HG02981 (cell line): Measurements from ENCODE around the gene SHOC2.
A peak's percentile ranks its signal among the peaks of the same experiment; 100 is the strongest.

Source experiments
- ATAC-seq: cut with Tn5 transposase; IDR thresholded peaks from one replicate; pipeline ENCODE4 v1.9.1; 2021; ENCODE audit warnings: mild to moderate bottlenecking, moderate library complexity; ENCODE audit not compliant: unreplicated experiment

Gene SHOC2

DNA sequence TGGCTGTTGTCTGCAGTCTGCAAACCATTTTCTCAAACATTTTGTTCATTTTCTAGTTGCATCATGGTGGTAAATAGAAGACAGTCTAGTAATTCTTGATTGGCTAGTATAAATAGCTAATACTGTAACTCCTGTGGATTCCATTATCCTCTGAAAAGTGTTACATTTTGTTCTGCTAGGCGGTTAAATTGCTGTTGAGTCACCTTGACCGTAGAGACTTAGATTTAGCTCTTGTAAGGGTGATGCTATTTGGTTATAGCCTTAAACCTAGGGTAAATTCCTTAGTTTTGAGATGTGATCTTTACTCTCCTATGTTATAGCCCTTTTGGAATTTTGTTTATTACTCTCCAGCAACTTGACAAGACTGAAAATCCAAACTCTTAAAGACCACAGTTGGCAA lies 58.8 kb downstream of the SHOC2 start:
- ATAC-seq = no peak

DNA sequence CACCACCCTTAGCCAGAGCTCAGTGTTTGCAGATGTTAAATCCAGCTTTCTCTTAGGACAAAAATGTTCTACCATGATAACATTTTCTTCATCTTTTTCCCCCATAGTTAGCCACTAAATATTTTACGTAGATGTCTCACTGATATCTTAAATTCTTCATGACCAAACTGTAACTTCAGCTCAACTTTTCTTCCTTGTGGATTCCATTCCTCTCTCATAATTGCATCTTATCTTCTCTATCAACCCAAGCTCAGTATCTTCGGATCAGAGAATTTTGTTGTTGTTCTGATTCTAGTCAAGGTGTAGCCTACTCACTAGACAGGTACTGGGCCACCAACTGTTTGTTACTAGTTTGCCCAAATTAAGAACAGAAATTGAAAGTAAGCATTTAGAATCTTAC lies 60.2 kb downstream of the SHOC2 start:
- ATAC-seq = no peak

DNA sequence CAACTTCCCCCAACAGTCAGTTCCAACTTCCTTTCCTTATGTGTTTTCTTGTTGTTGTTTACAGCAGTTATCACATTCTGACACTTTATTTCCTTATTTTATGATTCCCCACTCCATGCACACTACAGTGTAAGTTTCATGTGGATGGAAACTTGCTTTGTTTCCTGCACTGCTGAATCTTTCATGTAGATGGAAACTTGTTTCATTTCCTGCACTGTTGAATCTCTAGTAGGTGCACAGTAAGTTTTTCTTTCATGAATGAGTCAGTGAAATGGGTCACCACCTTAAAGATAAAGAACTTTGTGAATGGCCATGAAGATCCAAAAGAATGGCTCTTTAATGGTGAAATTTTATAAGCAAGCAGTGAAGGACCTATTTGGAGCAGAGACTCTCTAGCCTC lies 61.4 kb downstream of the SHOC2 start:
- ATAC-seq = no peak

DNA sequence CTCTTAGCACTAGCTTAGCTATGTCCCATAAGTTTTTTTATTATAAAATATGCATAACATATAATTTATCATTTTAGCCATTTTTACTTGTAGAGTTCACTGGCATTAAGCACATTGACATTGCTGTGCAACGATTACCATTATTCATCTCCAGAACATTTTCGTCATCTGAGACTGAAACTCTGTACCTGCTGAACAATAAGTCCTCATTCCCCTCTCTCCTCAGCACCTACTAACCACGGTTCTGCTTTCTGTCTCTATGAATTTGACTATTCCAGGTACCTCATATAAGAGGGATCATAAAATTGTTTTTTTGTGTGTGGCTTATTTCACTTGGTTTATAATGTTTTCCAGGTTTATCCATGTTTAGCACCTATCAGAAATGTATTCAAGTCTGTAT lies 64.1 kb downstream of the SHOC2 start:
- no peak for ATAC-seq

DNA sequence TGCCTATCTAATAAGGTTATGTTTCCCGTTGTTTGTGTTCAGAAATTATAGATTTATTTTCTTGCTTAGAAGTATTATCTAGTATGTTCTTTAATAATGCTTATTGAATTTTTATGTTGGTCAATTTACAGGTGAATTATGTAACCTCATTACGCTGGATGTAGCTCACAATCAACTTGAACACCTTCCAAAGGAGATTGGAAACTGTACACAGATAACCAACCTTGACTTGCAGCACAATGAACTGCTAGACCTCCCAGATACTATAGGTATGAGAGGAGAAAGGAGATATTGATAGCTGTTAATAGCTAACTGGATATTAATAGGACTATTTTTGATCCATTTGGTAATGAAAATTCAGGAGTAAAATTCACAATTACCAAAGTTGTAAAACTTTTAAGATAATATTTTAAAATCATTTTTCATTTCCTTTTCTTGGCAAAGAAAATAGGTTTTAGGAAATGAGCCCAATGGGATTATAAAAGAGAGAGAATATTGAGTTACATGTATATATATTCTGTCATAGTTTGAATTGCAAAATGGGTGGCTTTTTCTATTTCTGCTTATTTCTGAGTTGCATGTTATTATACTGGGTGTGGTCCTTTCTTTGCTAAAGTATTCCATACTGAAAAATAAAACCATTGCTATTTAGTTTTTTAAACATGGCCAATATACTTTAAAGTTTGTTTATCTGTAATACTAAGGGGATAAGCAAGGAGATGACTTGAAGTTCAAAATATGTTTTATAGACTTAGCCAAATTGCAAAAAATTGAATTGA lies 66.3 kb downstream of the SHOC2 start:
- no peak for ATAC-seq

DNA sequence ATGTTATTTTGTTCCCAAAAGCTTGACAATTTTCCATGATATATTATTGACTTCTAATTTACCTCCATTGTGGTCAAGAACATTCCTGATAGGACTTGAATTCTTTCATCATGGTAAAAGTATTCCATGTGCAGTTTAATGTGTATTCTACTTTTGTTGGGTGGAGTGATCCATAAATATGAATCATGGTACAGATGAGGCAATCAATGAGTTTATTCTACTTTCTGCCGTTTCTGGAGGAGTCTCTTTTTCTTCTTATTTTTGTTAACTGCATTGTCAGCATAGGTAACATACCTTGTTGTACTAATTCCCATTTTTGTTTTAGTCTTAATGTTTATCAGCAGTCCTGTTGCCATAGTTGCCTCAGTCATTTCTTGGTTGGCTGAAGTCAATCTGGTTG lies 69.6 kb downstream of the SHOC2 start:
- no peak for ATAC-seq

DNA sequence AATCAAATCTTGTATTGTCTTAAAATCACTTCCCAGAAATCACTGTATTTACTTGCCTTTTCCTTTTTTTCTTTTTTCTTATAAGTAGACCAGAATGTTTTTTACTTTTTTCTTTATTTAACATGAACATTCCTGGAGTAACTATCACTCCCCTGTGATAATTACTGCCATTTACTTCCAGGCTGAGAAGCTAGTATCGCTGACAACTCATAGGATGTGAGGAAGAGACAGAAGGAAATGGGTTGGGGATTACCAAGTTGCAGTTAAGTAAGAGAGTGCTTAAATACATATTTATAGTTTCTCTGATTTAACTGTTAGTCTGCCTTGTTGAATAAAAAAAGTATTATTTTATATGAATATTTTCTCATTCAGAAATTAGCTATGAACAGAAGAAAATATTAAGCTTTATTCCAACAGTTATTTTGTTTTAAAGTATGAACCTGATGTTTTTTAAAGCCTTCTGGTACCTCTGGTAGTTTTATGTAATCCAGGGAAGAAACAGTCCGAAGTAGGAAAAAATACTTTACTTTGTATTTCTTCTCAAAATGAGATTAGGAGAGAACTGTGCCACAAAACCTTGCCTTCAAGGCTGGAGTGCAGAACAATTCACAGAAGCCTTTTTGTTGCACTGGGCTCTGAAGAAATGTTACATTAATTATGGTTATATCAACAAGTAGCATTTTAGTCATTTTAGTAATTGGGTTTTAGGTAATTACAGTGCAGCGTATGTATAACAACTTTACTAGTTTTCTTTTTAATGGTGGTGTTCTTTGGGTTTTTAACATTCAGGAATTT lies 72.8 kb downstream of the SHOC2 start:
- ATAC-seq = no peak

DNA sequence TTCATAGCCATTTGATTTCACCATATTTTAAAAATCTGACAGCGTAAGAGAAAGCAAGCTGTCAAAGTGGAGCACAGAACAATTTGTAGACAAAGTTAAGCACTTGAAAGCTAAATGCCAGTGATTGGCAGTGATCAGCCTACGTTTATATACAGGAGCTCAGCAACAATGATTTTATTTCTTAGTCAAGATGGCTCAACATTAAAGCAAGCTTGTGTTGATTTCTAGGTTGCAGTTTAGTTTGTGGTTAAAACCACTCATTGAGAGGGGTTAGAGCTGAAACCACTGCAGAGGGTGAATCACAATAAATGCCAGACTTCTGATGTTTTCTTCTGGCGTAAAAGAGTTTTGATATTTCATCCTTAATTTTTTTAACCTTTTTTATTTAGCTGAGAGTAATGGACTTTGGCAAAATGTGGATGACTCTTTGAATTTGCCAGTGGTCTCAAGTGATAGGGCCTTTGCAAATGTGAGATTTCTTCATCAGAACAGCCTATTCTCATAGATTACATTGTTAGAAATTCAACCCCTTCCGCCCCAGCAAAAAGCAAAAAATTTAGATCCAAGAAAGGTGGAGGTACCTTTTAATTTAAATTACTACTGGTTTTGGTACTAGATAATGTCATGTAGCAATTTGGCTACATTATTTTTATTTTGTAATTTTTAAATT lies 73.8 kb downstream of the SHOC2 start:
- peak; percentile 85 for ATAC-seq

DNA sequence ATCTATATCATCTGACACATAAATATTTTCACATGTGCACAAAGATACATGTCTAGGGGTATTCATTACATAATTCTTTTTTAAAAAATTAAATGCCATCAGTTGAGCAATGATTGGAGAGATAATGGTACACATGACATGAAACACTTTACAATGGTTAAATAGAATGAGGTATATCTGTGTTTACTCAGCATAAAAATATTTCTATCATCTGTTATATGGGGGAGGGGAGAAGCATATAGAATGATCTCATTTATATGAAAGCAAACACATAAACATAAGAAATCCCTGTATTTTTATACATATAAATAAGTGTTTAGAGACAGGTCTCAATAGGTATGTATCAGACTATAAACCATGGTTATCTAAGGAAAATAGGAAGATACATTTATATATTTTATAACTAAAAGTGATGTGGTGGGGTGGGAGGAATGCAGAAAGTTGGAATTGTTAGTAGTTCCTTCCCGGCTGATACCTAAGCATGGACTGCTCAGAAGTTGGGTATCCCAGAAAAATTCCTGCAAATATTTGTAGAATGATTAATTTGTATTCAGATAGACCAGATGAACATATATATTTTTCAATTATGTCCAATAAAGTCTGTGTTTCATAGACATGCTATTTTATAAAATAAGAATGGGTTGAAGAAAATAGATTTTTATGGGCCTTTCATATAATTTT lies 75.1 kb downstream of the SHOC2 start:
- ATAC-seq = no peak

DNA sequence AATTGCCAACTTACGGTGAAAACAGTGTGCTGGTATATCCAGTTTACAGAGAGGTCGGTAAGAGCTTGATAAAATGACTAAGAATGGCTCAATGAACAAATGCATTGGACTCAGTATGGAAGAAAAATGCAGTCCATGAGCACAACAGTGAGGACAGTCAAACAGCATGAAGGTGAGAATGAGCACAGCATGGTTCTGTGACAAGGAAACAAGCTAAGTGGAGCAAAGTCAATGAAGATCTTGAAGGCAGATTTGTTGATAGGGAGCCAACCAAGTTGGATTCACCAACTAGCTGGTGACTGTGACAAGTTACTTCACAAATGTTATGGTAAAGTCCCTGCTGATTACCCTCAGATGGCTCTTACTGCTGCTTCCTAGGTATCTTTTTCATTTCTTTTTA lies 75.9 kb downstream of the SHOC2 start:
- no peak for ATAC-seq

DNA sequence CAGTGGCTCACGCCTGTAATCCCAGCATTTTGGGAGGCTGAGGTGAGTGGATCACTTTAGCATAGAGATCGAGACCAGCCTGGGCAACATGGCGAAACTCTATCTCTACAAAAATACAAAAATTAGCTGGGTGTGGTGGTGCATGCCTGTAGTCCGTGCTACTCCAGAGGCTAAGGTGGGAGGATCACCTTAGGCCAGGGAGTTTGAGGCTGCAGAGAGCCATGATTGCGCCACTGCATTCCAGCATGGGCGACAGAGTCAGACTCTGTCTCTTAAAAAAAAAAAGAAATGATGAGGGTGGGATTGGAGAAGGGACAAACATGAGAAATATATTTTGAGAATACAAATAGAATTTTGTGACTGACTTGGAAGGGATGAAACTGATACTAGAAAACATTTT lies 76.9 kb downstream of the SHOC2 start:
- ATAC-seq = no peak

DNA sequence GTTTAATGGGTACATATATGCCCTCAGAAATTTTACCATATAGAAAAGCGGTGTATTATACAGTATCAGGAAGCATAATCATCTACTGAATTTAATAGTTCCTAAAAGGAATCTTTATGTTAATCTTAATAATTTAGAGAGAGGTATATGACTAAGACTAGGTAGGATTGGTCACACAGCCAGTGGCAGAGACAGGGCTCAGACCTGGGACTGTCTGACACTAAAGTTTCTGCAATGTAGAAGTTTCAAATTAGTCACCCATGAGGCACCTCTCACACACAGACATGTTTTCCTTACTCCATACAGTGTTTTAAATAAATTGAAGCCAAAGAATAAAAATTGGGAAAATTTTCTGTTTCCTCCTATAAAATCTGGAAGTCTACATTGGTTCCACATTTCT lies 84.6 kb downstream of the SHOC2 start:
- ATAC-seq = no peak

DNA sequence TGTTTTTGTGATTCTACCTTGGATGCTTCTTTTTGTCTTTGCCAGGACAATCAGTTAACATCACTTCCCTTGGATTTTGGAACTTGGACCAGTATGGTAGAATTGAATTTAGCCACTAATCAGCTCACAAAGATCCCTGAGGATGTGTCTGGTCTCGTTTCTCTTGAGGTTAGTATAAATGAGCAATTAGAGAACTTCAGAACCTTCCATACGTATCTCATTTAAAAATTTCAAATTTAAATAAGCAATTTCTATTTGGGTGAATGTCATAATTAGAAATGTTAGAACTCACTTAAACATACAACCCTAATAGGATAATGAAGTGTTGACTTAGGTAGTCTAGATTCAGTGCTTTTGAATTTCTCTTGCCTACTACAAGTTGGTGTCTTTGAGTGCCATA lies 88.1 kb downstream of the SHOC2 start:
- no peak for ATAC-seq

DNA sequence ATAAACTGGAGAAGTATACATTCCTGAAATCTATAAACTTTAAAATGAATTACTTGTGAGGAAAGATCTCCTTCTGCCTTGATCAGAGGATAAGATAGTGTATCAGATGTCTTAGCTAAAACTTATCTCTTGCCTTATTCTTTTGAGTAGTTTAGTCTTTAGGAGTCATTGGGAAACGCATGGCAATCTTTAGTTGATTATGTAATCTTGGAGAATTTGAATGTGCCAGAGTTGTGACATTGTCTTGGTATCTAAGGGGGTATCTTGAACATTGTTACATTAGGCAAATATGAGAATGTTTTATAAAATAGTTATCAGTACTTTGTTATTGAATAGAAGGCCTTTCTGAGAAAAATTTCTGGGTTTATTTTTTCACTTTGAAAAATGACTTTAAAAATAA lies 95.8 kb downstream of the SHOC2 start:
- no peak for ATAC-seq

DNA sequence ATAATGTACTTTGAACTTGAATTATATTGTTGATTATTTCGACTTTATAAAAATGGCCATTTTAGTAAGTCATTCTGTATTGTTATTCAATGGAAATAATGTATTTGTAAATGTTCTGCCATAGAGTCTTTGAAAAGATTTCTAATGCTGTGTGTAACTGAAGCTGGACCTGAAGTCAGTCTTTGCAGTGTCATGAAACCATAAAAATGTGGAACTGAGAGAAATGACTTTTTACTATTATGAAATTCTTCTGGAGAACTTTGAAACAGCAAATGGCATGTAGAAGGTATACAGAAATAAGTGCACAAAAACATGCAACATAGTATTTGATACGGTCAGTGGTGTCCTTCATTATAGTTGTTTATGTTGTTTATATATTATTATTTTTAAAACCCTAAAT lies 97.7 kb downstream of the SHOC2 start:
- ATAC-seq = peak; percentile 61

DNA sequence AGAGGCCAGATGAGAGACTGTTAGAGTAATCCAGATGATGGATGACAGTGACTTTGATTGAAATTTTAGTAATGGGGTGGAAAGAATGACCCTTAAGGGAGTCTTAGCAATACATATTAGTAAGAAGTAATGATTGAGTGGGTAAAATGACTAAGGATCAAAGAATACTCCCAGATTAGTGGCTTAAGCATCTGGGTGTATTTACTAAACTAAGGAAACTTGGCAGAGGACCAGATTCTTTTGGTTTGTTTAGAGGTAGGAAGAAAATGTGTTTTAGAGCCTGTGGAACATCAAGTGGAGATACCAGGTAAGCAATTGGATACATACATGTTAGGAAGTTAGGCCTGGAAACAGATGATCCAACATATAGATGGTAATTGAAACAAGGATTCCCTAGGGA lies 98.6 kb downstream of the SHOC2 start:
- no peak for ATAC-seq

DNA sequence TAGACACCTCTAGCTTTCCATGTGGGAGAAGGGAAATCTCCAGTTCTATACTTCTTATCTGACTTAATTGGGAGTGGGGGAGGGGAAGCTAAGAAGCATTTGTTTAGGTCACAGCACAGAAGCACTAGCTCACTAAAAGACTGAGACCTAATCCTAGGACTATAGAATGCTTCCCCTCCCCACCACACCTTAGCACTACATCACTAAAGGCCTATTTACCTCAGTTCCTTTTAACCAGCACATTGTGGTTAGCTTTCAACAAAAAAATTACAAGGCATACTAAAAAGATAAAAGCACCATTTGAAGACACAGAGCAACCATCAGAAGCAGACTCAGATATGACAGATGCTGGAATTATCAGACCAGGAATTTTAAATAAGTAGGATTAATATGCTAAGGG lies 103.7 kb downstream of the SHOC2 start:
- ATAC-seq = no peak

DNA sequence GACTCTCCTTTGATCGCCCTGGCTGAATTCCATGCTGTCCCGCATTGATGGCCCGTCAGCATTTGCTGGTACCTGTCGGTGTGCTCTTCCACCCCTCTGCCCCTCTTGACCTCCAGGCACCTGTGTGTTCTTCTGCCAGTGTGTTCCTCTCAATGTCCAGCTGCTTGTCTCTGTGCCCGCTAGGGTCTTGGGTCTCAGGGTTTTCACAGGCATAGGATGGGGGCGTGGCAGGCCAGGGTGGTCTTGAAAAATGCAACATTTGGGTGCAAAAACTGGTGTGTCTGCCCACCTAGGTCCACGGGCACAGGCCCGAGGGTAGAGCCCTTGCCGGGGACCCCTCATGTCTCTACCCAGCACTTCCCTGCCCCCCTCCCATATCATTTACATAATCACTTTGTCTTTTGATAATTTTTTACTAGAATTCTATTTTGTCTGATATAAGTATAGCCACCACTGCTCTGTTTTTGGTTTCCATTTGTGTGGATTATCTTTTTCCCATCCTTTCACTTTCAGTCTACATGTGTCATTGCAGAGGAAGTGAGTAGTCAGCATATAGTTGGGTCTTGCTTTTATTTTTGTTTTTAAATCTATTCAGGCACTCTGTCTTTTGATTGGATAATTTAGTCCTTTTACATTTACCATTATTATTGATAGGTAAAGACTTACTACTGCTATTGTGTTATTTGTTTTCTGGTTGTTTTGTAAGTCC lies 110.8 kb downstream of the SHOC2 start:
- peak; percentile 84 for ATAC-seq

DNA sequence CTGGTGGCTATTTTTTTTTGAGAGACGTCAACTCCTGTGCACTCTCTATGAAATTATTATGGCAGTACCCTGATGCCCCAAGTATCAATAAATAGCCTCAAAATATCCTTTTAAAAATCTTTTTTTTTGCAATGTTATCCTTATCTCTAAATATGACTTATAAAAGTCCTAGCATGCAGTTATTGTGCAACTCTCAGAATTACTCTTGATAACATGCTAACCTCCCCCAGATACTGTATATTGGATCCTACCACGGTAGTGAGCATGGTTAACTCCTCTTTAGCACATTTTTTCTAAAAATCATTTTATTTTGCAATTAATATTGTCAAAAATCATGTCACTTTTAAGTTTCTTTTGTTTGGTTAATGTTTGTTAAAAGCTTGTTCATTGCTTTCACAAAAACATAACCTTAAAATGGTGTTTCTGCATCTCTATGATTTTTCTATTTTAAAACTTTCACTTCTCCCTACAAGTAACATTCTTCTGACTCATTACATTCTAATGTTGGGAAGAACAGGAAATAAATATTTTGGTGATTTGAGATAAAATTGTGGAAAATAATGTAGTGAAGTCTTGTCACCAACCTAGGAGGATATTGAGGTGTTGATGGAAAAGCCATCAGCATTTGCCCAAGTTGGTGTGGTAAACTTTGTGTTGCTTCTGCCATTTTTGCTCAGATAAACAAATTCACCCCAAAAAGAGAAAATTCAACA lies 115.3 kb downstream of the SHOC2 start:
- ATAC-seq = no peak

DNA sequence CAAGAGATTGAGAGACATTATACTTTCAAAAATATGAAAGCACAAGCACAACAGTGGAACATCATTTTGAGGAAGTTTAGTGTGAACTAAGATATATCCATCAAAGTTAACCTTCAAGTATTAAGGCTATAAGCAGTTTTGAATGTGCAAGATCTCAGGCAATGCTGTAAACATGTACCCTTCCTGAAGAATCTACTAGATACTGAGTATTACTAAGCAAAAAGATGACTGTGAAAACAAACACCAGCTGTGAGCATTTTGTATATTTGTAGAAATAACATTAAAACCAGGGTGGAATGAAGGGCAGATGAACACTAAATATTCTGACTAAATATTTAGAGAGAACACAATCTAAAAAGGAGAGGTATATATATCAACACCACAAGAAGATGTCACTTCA lies 116.1 kb downstream of the SHOC2 start:
- no peak for ATAC-seq
